ENCODE results near the gene MYL5.
"Not testable (repeated sequence)": the region's sequence is repeated elsewhere in the genome, so short reads cannot be mapped to it uniquely, and the experiment has no call there.

The MYL5 gene

GRCh38 chr4:674172-675035, at the start of gene MYL5, which contains the start of gene ATP5ME:
TSS of gene MYL5 (plus strand) at chr4:674542. CDS start at chr4:678027, 3,485 bp downstream.
TSS of gene ATP5ME (minus strand) at chr4:674276. CDS start at chr4:674247, 29 bp downstream.
- peak; percentile 36 for FAIRE-seq

GRCh38 chr4:624705-625590, 49.4 kb upstream of the MYL5 start, which contains the start of gene PDE6B:
TSS of gene PDE6B (plus strand) at chr4:625573. CDS start at chr4:625627, 54 bp downstream.
- no peak for FAIRE-seq

GRCh38 chr4:625631-626161, 48.6 kb upstream of the MYL5 start:
- FAIRE-seq: no peak

- FAIRE-seq: no peak
Observed at GRCh38 chr4:626201-627091, 47.9 kb upstream of the MYL5 start.

GRCh38 chr4:627347-628125, 46.8 kb upstream of the MYL5 start:
- FAIRE-seq: no peak

GRCh38 chr4:628311-628741, 46.0 kb upstream of the MYL5 start:
- FAIRE-seq: no peak

GRCh38 chr4:628821-629635, 45.3 kb upstream of the MYL5 start:
- no peak for FAIRE-seq

GRCh38 chr4:629636-629914, 44.8 kb upstream of the MYL5 start:
- no peak for FAIRE-seq

- FAIRE-seq: no peak
Observed at GRCh38 chr4:629915-630641, 44.3 kb upstream of the MYL5 start.

- no peak for FAIRE-seq
Observed at GRCh38 chr4:630656-631055, 43.7 kb upstream of the MYL5 start.

- FAIRE-seq: no peak
Observed at GRCh38 chr4:632196-632790, 42.0 kb upstream of the MYL5 start.

- FAIRE-seq: no peak
Observed at GRCh38 chr4:632926-633325, 41.4 kb upstream of the MYL5 start.

GRCh38 chr4:633406-633805, 40.9 kb upstream of the MYL5 start:
- FAIRE-seq: no peak

GRCh38 chr4:633976-634598, 40.3 kb upstream of the MYL5 start:
- FAIRE-seq: no peak

- FAIRE-seq: no peak
Observed at GRCh38 chr4:634599-634985, 39.8 kb upstream of the MYL5 start.

GRCh38 chr4:635066-635835, 39.1 kb upstream of the MYL5 start:
- FAIRE-seq: not testable (repeated sequence)

GRCh38 chr4:635851-636627, 38.3 kb upstream of the MYL5 start:
- no peak for FAIRE-seq

All from islet of Langerhans (tissue), 1 donor.